Heart left ventricle (tissue), 16 donors: ENCODE data around the gene ABCF3. TPM values are rescaled to one million over a fixed set of nuclear protein-coding genes. Genes with fewer than 3 reads are reported as not detected.
"Not testable (repeated sequence)": the region's sequence is repeated elsewhere in the genome, so short reads cannot be mapped to it uniquely, and the experiment has no call there.

Experiments used
- ATAC-seq, 4 donors: fragments of 200-7000 bp; cut with Tn5 transposase; one replicate each; pipeline ENCODE4 v1.9.1; 2020 to 2022; ENCODE audit warnings: moderate library complexity in 4 of 4, mild to moderate bottlenecking in 3 of 4, moderate number of reproducible peaks in 1 of 4
- DNase-seq, 5 donors: peaks; one replicate each; pipeline ENCODE4 v3.0.0-alpha.2; 2020
- H3K27ac ChIP-seq, 12 donors: fragments of 200-600 bp; sonication (generic) in 4 of 12; one replicate each; pipeline versions ENCODE4 v1.5.0 to v1.8.0; 2016 to 2022; ENCODE audit warnings: mild to moderate bottlenecking in 2 of 12
- H3K27me3 ChIP-seq, 9 donors: fragments of 200-600 bp; sonication (generic) in 2 of 9; one replicate each; pipeline versions ENCODE4 v1.5.1 to v1.8.0; 2016 to 2022; ENCODE audit warnings: mild to moderate bottlenecking in 3 of 9
- H3K36me3 ChIP-seq, 9 donors: fragments of 200-600 bp; sonication (generic) in 2 of 9; one replicate each; pipeline versions ENCODE4 v1.5.0 to v1.8.0; 2018 to 2022; ENCODE audit warnings: mild to moderate bottlenecking in 2 of 9
- H3K4me1 ChIP-seq, 12 donors: fragments of 200-600 bp; sonication (generic) in 4 of 12; one replicate each; pipeline versions ENCODE4 v1.5.0 to v1.8.0; 2016 to 2022; ENCODE audit warnings: mild to moderate bottlenecking in 3 of 12
- H3K4me3 ChIP-seq, 12 donors: fragments of 200-600 bp; sonication (generic) in 4 of 12; one replicate each; pipeline versions ENCODE4 v1.5.0 to v1.8.0; 2017 to 2022; ENCODE audit warnings: mild to moderate bottlenecking in 9 of 12, moderate library complexity in 4 of 12
- H3K9me3 ChIP-seq, 12 donors: fragments of 200-600 bp; sonication (generic) in 4 of 12; one replicate each; pipeline versions ENCODE4 v1.5.0 to v1.8.0; 2016 to 2022; ENCODE audit warnings: mild to moderate bottlenecking in 1 of 12
- CTCF ChIP-seq, 12 donors: fragments of 200-600 bp; sonication (generic) in 4 of 12; IDR thresholded peaks; one replicate each; pipeline versions ENCODE4 v1.5.0 to v1.8.0; 2018 to 2022; ENCODE audit warnings: antibody characterized with exemption in 12 of 12, mild to moderate bottlenecking in 5 of 12
- POLR2A ChIP-seq, 2 donors: fragments of 450-650 bp; IDR thresholded peaks; one replicate each; pipeline ENCODE4 v1.6.1; 2017; ENCODE audit warnings: antibody characterized with exemption in 2 of 2, mild to moderate bottlenecking in 2 of 2, moderate library complexity in 2 of 2
- WGBS, 4 donors: extraction: QIAGEN DNeasy Blood & Tissue Kit in 2 of 4; methylation state at CpG; one replicate each; pipeline versions ENCODE4 v1.1.5 to v1.1.7; 2013 to 2018; 5-methylcytosine and 5-hydroxymethylcytosine counted together
- intact Hi-C, 10 donors: fragments of 100-400 bp; cut with DNase I; formaldehyde crosslinking; loops; one replicate each; pipeline versions ENCODE4 v1.11.1 to v1.14.2; 2022
- polyA plus RNA-seq, 2 donors: library from polyadenylated mRNA; stranded (reverse); fragments of 200-250 nt; gene quantifications; one replicate each; pipeline ENCODE4 v1.2.3, GENCODE V29; 2013
- total RNA-seq, 9 donors: library from RNA; depleted of rRNA in 2 of 9; stranded (reverse); fragments of >200 nt in 2 of 9; fragmentation: NEBNext Ultra II Directional in 3 of 9; extraction: Animal tissue kit (Norgen Biotek cat#: 25700) in 3 of 9; gene quantifications; one replicate each; pipeline versions ENCODE4 v1.1.0 to v1.2.4, GENCODE V29; 2016 to 2023
- donor health status: ischemic (EF 13 %, LVEDD 7.1; RV severe dilation, severe dysfunction).
- donor health status: healthy with polysubstance abuse.
- donor health status: DM: no; HTN: yes; CAD: no.
- donor health status: DM: no; HTN: no; CAD: no.
- donor health status: ischemic (EF 25% LVEDD 6.9; RV normal size, moderate dysfunction).
- donor health status: ischemic (EF 25% LVEDD 5.7; RV mildly dilated, moderate dysfunction).
- donor health status: healthy.
- donor health status: DM: yes; HTN: yes; CAD: no.
- donor health status: ischemic (EF 35%, LVEDD 5.7; RV mildly dilated, moderate dysfunction).
- donor health status: nonischemic (EF 11% LVEDD 7.7; RV severe dilation, severe dysfunction).
- donor health status: DM: yes; HTN: yes; CAD: no.
- donor health status: PGD.
- donor health status: ischemic (EF 29% LVEDD 5.4; RV normal size, mild dysfunction).
- donor health status: nonischemic (EF 23%, LVEDD 6.1; RV moderate dilation, normal function).

ABCF3 gene
- total and polyA plus RNA-seq, 11 donors: 58.2 to 81.9 (median 69.2) TPM

- Histone ChIP-seq H3K9me3 (no peaks in the 10 kb centered on the region), H3K36me3 (peaks cover 0 to 13% (median 6%) of the 10 kb centered on the region in 9 donors), H3K4me1 (peaks cover 2 to 86% (median 58%) of the 10 kb centered on the region in 12 donors), H3K4me3 (peak overlapping the region in 1 of 12 donors; percentile 79), H3K27me3 (no peaks in the 10 kb centered on the region), H3K27ac (peak overlapping the region in 11 of 12 donors; percentile 42 to 98 (median 94))
- 48 to 60% (median 56%) methylated on average over 4 of the region's 4 CpGs for WGBS, 4 donors
- TF ChIP-seq POLR2A (IDR thresholded peaks at IDR 0.05) (no peak), CTCF (IDR thresholded peaks at IDR 0.05) (no peak)
- no peak for ATAC-seq
- intact Hi-C loops: loop anchor here in 2 of 10 donors (5.0 to 10.0 kb wide), 2 partner anchors 86 to 89 kb away; partner anchors contain the start of genes ALG3 (in 2 of the 2) and EEF1AKMT4 (in 2 of the 2)
- no peak for DNase-seq
Measured at GRCh38 chr3:184158404-184158803, 27.6 kb upstream of the ABCF3 start.

- intact Hi-C loops: no loop called here
- DNase-seq (no peak), ATAC-seq (no peak)
- WGBS, 4 donors: 8 to 38% (median 19%) methylated on average over 2 of the region's 2 CpGs
- Histone ChIP-seq H3K4me3 (peak overlapping the region in 3 of 12 donors; percentile 13 to 23 (median 22)), H3K36me3 (peaks cover 0 to 33% (median 27%) of the 10 kb centered on the region in 9 donors), H3K27me3 (no peaks in the 10 kb centered on the region), H3K27ac (peak overlapping the region in 11 of 12 donors; percentile 54 to 97 (median 85)), H3K4me1 (peaks cover 2 to 76% (median 53%) of the 10 kb centered on the region in 12 donors), H3K9me3 (no peaks in the 10 kb centered on the region)
- no peak for TF ChIP-seq POLR2A (IDR thresholded peaks at IDR 0.05)
- TF ChIP-seq CTCF (IDR thresholded peaks at IDR 0.05): no peak
Measured at GRCh38 chr3:184160456-184160855, 25.5 kb upstream of the ABCF3 start.

GRCh38 chr3:184162571-184163070 lies 23.4 kb upstream of the ABCF3 start:
- intact Hi-C loops, H3K9me3 ChIP-seq, DNase-seq, H3K27me3 ChIP-seq, H3K4me3 ChIP-seq: not testable (repeated sequence)
- peak in 2 of 4 donors; percentile 45 to 66 for ATAC-seq
- peaks cover 2 to 66% (median 45%) of the 10 kb centered on the region in 12 donors for H3K4me1 ChIP-seq
- H3K36me3 ChIP-seq: peaks cover 0 to 55% (median 48%) of the 10 kb centered on the region in 9 donors
- WGBS, 4 donors: 58 to 69% (median 66%) methylated on average over 8 of the region's 8 CpGs
- peak overlapping the region in 8 of 12 donors; percentile 17 to 97 (median 84) for H3K27ac ChIP-seq

GRCh38 chr3:184164648-184165330 lies 21.2 kb upstream of the ABCF3 start:
- ATAC-seq: no peak
- H3K27ac ChIP-seq: no peak overlapping the region
- WGBS, 4 donors: 93 to 95% (median 94%) methylated on average over 14 to 16 of the region's 16 CpGs
- H3K36me3 ChIP-seq: peaks cover 0 to 73% (median 70%) of the 10 kb centered on the region in 9 donors
- no peaks in the 10 kb centered on the region for H3K27me3 ChIP-seq
- peak in 1 of 5 donors; percentile 11 for DNase-seq
- intact Hi-C loops: no loop called here
- no peak overlapping the region for H3K4me3 ChIP-seq
- TF ChIP-seq POLR2A (IDR thresholded peaks at IDR 0.05): no peak
- TF ChIP-seq CTCF (IDR thresholded peaks at IDR 0.05): no peak
- H3K9me3 ChIP-seq: no peaks in the 10 kb centered on the region
- H3K4me1 ChIP-seq: peaks cover 0 to 45% (median 28%) of the 10 kb centered on the region in 12 donors
